ENCODE measurements around the gene CDRT15.
"Not testable (repeated sequence)": the region's sequence is repeated elsewhere in the genome, so short reads cannot be mapped to it uniquely, and the experiment has no call there.

- TF ChIP-seq CTCF (IDR thresholded peaks at IDR 0.05 in 4 of 5, conservative IDR thresholded peaks at IDR 0.05 in 1 of 5); POLR2A (IDR thresholded peaks at IDR 0.05): not testable (repeated sequence)
Observed at GRCh38 chr17:14239271-14239670, 2.6 kb upstream of the CDRT15 start.

Measured in gastrocnemius medialis (tissue), 4 donors.